ENCODE measurements around the gene RASSF1. TPM values are rescaled to one million over a fixed set of nuclear protein-coding genes. Genes with fewer than 3 reads are reported as not detected.

The RASSF1 gene
- total RNA-seq, 1 experiment from 2014 or later = 12.9 TPM

DNA sequence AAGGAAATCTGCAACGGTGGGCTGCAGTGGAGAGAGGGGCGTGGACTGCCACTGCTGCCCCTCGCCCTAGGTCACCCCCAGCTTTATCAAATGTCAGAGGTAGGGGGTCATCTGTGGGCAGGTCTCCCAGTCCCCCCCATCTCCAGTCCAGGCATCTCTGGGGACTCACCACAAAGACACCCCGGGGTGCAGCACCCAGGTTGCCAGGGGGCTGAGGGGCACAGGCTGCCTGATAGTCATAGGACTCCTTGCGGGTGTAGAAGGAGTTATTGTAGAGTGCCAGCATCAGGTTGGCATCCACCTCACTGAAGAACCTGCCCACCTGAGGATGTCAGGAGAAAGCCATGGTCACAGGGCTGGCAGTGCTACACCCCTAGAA, 25.2 kb upstream of the RASSF1 start:
- DNase-seq (ENCODE audit: low spot score) = no peak

DNA sequence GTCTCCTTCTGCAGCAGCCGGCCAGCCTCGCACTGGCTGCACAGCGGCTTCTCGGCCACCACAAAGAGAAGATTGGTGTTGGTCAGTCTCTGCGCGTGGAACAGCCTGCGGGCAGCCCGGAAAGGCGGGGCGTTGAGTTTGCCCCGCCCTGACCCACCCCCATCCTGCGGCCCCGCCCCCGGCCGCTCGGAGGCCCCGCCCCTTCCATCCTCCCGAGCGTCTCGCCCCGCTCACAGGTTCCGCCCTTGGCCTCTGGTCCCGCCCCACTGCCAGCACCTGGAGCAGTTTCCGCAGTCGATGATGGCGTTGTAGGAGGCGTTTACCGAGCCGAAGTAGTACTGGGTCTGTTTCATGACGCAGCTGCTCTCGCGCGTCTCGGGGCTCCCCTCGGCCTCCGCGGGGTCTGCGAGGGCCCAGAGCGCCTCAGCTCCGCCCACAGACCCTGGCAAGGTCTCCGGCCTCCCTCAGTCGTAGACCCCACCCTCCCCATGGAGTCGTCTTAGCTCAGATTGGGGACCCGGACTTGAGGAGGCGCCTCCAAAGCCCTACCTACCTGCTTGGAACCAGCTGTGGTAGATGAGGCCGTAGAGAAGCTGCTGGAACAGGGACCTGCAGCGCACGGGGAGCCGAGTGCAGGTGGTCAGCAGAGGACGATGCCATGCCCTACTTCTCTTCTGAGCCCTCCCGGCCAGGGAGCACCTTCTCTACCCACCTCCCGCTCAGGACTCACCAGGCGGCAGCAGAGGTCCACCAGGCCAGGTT, 24.6 kb upstream of the RASSF1 start:
- DNase-seq (ENCODE audit: low spot score) = no peak

DNA sequence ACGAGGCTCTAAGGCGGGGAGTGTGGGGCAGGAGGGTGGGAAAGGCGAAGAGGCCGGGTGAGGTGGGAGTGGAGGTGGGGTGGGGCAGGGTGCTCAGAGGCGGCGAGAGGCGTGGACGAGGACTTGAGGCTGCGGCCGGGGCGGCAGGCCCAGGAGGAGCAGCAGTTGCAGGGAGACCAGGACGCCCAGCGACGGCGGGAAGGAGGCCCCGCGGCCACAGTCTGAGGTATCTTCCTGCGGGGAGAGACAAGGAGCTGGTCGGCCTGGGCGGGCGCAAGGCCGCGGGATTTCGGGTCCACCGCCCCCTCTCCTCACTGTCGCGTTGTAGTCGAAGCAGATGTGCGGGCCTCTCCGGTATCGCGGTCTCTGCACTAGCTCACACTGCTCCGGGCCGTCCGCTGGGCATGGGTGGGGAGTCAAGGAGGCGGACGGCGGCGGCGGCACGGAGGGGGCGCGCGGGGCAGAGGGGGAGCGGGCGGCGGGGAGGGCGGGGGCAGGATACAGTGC, 24.0 kb upstream of the RASSF1 start:
- DNase-seq (ENCODE audit: low spot score) = no peak

DNA sequence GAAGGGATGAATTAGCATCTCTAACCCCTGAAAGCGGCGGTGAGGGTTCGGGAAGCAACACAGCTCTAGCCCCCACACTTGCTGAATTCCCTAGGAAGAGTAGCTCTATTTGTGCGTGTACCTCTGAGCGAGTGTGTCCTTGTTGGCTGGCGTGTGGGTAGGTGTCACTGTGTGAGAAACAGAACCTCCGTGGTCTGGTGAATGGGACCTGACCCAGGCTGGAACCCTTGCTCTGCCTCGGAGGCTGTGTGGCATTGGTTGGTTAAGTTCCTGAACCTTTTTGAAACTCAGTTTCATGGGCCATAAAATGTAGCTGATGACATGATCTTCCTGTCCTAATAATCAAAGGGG, 19.1 kb upstream of the RASSF1 start:
- no peak for DNase-seq (ENCODE audit: low spot score)

DNA sequence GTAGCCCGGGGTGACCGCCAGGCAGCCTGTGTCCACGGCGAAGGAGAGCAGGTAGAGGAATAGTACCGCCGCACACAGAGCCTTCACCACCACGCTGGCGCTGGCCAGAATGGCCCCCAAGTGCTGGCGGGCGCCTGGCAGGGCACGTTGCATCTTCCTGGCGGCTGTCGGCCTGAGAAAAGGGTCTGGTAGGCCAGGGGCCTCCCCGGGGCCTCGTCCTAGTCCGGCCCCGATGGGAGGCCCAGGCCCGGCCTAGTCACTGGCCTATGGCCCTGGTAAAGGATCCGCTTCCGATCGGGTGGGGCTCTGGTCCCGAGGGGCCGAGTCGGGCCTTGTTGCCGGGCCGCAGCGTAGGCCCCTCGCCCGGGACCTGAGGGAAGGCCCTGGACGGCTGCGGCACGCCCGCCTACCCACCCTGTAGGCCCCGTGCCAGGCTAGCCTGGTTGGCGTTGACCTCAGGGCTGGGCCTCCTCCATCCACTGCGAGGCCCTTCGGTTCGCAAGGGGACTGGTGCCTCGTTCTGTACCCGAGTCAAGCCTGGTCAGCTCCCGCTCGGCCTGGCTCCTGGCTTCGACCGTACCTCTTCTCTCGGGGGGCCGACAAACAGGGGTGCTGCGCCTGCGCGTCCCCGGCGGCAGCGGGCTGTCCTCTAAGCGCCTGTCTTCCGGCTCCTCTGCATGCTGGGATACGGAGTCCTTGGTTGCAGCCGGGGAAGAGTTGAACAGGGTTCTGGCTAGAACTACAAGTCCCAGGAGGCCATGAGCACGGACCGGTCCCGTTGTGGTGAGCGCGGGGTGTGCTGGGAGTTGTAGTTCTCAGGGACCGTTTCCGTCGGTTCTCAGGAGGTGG, 18.5 kb upstream of the RASSF1 start, which contains the start of gene TMEM115:
Gene TMEM115, minus strand, starts transcription at position 611 of the 849 bp plus-strand sequence. Its CDS starts 458 bp downstream, at position 153.
- DNase-seq (ENCODE audit: low spot score) = peak; percentile 94

DNA sequence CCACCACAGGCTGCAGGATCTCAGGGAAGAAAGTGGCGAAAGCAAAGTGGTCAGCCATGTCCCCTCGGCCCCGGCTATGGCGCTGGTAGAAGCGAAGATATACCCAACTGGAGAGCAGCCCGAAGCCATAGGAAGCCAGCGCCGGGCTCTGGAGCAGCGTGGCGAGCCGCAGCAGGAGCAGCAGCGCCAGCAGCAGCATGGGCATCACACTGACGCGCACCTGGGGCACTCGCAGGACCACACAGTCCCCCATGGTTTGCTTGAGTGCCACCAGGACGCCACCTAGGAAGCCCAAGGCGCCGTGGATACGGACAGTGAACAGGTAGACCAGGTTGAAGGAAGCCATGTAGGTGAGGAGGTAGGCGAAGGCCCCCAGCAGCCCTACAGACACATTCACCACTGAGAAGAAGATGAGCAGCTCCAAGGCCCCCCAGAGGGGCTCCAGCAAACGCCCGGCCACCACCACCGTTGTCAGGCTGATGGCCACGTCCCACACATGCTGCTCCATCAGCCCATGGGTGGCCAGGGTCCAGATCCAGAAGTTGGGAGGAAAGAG, 17.8 kb upstream of the RASSF1 start:
- no peak for DNase-seq (ENCODE audit: low spot score)

DNA sequence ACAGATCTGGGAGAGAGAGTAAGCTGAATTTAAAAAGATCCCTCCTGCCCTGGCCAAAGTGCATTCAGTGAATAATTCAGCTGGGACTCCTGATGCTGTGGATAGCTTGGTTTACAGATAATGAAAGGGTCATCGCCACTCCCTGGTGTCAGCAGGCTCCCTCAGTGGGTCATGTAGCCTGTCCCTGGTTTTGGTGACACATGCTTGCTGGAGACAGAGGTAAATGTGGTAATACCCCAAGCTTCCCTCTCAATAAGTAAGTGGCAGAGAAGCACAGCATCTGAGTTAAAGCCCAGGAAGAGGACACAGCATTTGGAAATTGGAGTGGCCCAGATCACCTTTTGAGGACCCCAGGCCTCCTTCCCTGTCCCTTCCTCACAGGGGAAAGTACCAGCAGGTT, 16.8 kb upstream of the RASSF1 start:
- no peak for DNase-seq (ENCODE audit: low spot score)

DNA sequence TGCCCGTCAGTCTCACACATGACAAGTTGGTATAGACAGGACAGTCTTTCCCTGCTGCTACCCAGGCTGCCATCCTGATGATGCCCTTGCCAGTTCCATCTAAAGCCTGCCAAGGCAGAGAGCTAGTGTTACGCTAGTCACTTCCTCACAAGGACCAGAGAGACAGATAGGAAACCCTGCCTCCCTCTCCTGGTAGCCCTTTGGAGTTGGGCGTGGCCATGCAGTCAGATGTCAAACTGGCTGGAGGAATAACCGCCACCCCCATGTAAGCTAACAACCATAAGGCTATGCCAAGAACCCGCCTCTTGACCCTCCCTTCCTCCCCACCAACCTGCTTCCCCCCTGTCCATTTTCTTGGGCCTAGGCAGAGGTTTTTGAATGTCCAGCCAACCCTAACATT, 15.9 kb upstream of the RASSF1 start:
- peak; percentile 36 for DNase-seq (ENCODE audit: low spot score)

DNA sequence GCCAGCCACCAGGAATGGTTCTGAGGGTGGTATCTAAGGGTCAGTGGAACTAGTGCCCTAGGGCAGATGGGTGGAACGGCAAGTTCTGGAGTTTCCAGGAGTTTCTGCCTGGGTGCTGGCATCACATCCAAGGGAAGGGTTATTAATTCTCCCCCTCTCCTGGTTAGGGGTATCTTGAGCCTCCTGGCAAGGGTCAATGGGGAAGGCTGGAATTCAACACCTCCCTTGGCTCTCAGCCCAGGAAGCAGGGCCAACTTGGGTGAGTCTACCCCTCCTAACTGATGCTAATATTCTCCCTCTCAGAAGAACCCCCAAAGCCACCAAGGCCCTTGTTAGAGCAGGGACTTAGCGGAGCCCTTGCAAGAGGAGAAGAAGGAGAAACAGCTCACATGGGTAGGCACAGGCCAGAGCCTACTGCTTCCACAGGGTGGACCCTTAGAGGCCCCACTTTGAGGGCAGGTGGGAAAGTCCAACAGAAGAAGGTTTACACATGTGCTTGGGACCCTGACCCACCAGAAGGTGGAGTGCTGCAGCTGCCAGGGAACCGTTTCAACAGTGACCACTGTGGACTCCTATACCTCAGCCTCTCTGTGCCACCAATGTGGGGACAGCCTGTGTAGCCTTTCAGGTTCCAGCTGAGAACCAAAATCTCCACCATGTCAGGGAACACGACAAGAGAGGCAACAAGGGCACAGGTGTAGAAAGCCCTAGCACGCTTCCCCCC, 15.4 kb upstream of the RASSF1 start:
- DNase-seq (ENCODE audit: low spot score) = no peak

DNA sequence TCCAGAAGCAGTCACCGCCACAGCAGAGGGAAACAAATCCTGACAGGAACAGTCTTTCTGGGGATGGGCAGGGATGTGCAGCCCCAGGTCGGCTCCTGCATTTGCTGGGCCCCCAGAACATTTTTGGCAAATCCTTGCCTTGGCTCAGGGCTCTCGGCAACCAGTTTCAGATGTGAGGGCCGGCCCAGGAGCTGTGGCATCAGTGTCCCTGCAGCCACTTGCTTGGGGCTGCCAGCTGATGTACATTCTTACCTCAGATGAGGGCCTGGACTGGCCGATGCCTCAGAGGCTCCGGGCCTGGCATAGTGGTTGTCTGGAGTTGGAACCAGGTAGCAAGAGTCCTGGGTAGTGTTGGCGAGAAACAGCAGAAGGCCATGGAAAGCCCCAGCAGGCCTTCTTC, 14.2 kb upstream of the RASSF1 start:
- no peak for DNase-seq (ENCODE audit: low spot score)

DNA sequence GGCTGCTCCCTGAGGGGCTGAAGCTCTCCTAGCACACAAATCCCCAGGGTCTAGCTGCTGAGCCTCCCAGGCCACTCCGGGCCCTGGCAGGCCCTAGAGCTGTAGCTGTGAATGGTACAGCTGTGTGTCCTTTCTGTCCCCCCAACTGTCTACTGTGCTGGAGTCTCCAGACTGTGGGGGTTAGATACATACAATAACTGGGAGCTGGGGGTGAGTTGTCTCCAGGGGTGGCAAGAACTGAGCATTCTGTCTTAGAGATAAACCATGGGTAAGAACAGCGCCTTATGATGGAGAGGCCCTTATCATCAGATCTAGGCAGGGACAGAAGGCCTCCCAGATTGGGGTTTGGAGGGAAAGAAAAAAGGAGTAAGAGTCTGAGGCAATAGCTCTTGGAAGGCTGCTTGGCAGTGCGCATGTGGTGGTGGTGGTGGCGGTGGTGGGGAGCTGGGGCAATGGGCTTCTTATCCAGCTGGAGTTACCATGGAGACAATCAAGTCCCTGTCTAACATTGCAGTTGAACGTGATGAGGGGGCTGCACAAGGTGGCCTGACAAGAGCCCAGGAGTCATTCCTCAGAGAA, 13.6 kb upstream of the RASSF1 start:
- DNase-seq (ENCODE audit: low spot score) = no peak

DNA sequence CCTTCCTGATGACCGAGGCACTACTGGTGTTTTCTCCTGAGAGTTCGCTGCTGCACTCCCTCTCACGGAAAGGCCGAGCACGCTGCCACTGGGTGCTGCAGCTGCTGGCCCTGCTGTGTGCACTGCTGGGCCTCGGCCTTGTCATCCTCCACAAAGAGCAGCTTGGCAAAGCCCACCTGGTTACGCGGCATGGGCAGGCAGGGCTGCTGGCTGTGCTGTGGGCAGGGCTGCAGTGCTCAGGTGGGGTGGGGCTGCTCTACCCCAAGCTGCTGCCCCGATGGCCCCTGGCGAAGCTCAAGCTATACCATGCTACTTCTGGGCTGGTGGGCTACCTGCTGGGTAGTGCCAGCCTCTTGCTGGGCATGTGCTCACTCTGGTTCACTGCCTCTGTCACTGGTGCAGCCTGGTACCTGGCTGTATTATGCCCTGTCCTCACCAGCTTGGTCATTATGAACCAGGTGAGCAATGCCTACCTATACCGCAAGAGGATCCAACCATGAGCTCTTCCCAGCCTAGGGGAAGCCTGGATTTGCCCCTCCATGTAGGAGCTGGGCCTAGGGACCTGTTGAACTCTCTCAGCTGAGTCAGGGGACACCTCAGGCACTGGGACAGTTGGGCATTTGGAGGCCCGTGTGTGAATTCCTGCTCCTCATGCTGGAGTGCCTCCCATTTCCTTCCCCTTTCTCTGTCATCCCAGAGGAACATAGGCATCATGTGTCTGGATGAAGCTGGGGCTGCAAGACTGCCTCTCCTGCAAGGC, 12.8 kb upstream of the RASSF1 start:
- no peak for DNase-seq (ENCODE audit: low spot score)

DNA sequence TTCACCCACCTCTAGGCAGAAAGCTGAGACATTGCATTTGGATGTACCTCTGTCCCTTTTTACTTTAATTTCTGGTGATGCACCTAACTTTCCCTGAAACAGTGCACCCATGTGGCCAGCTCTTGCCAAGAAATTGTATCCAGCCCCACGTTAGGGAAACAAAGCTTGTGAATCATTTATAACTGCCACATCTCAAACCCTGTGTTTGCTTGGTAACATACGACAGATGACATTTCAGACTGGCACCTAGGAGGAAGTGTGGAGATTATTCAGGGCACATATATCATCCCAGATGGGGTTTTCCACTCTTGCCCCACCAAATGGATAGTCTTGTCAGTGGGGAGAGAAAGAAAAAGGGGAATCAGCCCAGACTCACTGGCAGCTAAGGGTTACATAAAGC, 12.1 kb upstream of the RASSF1 start:
- no peak for DNase-seq (ENCODE audit: low spot score)

DNA sequence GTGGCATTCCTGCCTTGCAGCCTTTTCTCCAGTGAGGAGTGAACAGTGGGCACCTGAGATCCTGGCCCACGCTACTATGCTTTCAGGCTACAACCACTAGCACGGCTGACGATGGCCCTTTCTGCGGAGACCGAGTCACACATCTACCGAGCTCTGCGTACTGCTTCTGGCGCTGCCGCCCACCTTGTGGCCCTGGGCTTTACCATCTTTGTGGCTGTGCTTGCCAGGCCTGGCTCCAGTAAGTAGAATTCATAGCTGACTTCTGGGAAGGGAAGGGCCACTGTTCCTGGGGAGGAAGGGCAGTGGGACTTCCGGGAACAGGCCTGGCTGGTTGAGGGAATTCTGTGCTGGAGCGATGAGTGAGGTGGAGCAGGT, 10.7 kb upstream of the RASSF1 start:
- no peak for DNase-seq (ENCODE audit: low spot score)

DNA sequence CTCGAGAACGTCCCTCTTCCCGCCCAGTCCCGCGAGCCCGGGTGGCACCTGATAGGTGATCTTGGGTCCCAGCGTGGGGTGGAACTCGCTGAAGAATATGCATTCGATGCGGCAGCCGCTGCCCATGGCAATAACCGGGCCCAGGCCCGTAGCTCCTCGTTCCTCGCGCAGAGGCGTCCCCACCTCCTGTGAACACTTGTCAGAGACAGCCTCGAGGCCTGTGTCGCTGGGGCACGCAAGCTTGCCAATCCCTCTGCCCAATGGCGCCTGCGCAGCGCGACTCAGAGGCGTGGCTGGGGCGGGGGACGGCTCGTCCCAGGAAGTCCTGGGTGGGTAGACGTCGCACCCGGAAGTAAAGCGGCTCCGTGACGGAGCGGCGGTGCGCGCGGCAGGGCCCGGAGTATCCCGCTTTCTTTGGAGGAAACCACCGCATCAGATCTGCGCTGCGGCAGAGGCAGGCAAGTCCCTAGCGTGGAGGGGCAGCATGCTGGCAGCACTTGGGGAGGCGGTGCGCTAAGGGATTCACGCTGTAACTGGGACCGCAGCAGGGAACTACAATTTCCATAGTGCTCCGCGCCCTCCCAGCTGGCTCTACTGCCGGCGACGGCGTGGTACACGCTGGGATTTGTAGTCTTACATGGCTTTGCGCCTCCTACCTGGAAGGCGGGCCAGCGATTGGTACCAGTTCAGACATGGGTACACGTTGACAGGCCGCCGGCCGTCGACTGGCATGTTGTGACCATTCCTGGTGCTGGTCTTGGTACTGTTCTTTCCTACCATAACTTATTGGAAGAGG, 10.1 kb upstream of the RASSF1 start, which contains the start of the genes CYB561D2 and NPRL2:
Gene CYB561D2, plus strand, starts transcription at position 336 of the 796 bp plus-strand sequence. CDS start 572 bp downstream, outside the sequence.
Gene NPRL2, minus strand, starts transcription at position 249 of the 796 bp plus-strand sequence. Its CDS starts 123 bp downstream, at position 126.
- peak; percentile 90 for DNase-seq (ENCODE audit: low spot score)

DNA sequence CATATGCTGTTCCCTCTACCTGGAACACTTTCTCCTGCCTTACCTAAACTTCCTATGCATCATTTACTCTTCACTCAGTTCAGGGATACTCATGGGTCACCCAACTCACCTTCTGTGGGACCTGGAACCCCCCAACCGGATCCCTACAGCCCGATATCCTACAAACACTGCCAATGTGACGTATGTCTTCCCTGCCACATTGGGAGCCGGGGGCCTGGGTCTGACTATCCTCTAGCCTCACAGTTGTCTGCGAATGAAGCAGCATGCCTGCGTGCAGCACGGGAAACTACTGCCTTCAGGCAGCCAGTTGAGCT, 9.5 kb upstream of the RASSF1 start:
- no peak for DNase-seq (ENCODE audit: low spot score)

DNA sequence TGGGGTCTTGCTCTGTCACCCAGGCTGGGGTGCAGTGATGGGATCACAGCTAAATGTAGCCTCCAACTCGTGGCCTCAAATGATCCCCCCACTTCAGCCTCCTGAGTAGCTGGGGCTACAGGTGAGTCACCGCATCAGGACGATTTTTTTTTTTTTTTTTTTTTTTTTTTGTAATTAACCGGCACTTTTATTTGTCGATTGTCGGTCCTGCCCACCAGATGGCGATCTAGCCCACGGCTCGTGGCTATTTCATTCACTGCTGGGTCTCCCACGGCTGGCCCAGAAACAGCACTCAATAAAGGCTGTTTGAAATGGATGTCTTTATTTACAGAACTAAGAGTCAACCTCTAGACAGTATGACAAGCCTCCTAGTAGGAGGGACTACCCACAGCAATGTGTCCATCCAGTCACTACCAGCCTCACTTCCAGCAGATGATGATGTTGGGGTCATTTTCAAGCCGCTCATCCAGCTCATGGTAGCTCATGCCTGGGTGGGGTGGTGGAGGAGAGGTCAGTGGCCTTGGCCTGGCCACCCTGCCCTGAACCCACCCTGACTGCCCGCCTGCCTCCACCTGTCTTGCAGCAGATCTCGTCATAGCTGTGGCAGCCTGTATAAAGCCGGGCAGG, 6.7 kb upstream of the RASSF1 start:
- peak; percentile 68 for DNase-seq (ENCODE audit: low spot score)

DNA sequence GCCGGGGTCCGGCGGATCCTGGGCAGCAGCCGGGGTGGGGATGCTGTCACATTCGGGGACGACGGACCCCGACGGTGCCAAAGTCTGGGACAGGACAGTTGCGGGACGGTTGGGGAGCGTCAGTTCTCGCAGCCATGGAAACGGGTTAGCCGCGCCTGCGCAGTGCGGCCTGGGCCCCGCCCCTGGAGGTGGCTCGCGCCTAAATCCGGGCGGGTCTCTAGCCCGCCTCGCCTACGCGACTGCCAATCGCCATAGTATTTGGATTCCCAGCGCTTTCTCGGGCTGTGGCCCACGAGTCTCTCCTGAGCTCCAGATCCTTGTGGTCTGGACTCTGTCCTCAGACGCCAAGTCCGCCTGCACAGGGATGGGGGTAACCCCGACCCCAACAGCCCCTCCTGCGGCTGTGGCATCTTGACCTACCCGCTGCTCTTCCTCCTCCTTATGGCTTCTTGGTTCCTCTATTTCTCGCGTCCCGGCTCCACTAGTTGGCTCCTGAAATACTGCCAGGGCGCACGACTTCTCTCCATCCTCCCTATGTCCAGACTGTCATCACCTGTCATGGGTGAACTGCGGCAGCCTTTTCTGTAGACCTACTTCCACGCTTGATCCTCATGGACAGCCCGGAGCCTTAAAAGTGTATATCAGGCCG, 5.1 kb upstream of the RASSF1 start, which contains the start of gene ZMYND10:
Gene ZMYND10, minus strand, starts transcription at position 147 of the 649 bp plus-strand sequence. CDS start 153 bp downstream, outside the sequence.
- no peak for DNase-seq (ENCODE audit: low spot score)

DNA sequence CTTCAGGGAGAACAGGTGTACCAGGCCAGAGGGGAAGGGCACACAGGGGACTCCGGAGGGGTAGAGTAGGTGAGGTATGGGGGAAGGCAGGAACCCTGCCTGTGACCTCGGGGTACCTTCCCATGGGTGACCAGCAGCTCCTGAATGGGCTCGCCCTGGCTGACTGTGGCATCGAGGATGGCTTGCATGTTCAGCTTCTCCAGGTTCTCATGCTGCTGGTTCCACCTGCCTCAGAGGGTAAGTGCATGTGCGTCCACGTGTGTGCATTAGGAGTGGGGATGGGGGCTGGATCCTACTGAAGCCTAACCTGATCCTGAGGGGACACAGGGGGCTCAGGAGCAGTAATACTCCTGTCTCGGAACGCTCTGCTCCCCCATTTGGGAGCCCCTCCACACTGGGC, 4.4 kb upstream of the RASSF1 start:
- DNase-seq (ENCODE audit: low spot score) = no peak

Measured in A172 (cell line).